ENCODE data around the gene DUSP2. TPM values are rescaled to one million over a fixed set of nuclear protein-coding genes. Genes with fewer than 3 reads are reported as not detected.

The DUSP2 gene
- total RNA-seq, 4 donors from 2014 or later: 2.2 to 8.4 (median 2.4) TPM

- H3K4me1 ChIP-seq: peaks cover 9 to 38% of the 10 kb centered on the region in 2 donors
- peak in 1 of 2 donors; percentile 3 for DNase-seq
- no peaks in the 10 kb centered on the region for H3K27me3 ChIP-seq
- H3K4me3 ChIP-seq (replicated peaks in 1 of 3): no peak overlapping the region
- no peaks in the 10 kb centered on the region for H3K36me3 ChIP-seq
- H3K27ac ChIP-seq: no peak overlapping the region
- H3K9me3 ChIP-seq: no peaks in the 10 kb centered on the region
- TF ChIP-seq POLR2A (IDR thresholded peaks at IDR 0.05) (no peak), CTCF (IDR thresholded peaks at IDR 0.05) (no peak)
- intact Hi-C loops (cut with DNase I): loop anchor here (5.0 kb wide), 1 partner anchor 120 kb away; the partner anchor contains the start of genes CIAO1 and TMEM127
- WGBS, 2 donors: 56 to 61% methylated on average over 7 to 9 of the region's 9 CpGs
Observed at GRCh38 chr2:96146881-96147592, 1.8 kb upstream of the DUSP2 start.

- Histone ChIP-seq H3K27me3 (no peaks in the 10 kb centered on the region), H3K27ac (no peak overlapping the region), H3K4me3 (replicated peaks in 1 of 3) (no peak overlapping the region), H3K4me1 (peaks cover 7 to 34% of the 10 kb centered on the region in 2 donors), H3K36me3 (no peaks in the 10 kb centered on the region), H3K9me3 (no peaks in the 10 kb centered on the region)
- TF ChIP-seq CTCF (IDR thresholded peaks at IDR 0.05) (no peak), POLR2A (IDR thresholded peaks at IDR 0.05) (no peak)
- WGBS, 2 donors: 50 to 63% methylated on average over 11 to 16 of the region's 20 CpGs
- DNase-seq: peak; percentile 4 to 16
- intact Hi-C loops (cut with DNase I): loop anchor here (5.0 kb wide), 1 partner anchor 121 kb away; the partner anchor contains the start of genes CIAO1 and TMEM127
Observed at GRCh38 chr2:96146153-96146880, 1.1 kb upstream of the DUSP2 start.

- Histone ChIP-seq H3K36me3 (no peaks in the 10 kb centered on the region), H3K4me3 (replicated peaks in 1 of 3) (peak overlapping the region in 1 of 3 donors; percentile 40), H3K4me1 (peaks cover 7 to 30% of the 10 kb centered on the region in 2 donors), H3K9me3 (no peaks in the 10 kb centered on the region), H3K27ac (no peak overlapping the region), H3K27me3 (no peaks in the 10 kb centered on the region)
- TF ChIP-seq POLR2A (IDR thresholded peaks at IDR 0.05) (no peak), CTCF (IDR thresholded peaks at IDR 0.05) (no peak)
- WGBS, 2 donors: 20 to 52% methylated on average over 2 of the region's 3 CpGs
- intact Hi-C loops (cut with DNase I): loop anchor here (5.0 kb wide), 1 partner anchor 122 kb away; the partner anchor contains the start of genes CIAO1 and TMEM127
- DNase-seq: peak in 1 of 2 donors; percentile 3
Observed at GRCh38 chr2:96145848-96146152, 560 bp upstream of the DUSP2 start.

- 11 to 13% methylated on average over 18 to 21 of the region's 35 CpGs for WGBS, 2 donors
- Histone ChIP-seq H3K27ac (no peak overlapping the region), H3K4me1 (peaks cover 7 to 30% of the 10 kb centered on the region in 2 donors), H3K36me3 (no peaks in the 10 kb centered on the region), H3K9me3 (no peaks in the 10 kb centered on the region), H3K4me3 (replicated peaks in 1 of 3) (peak overlapping the region in 1 of 3 donors; percentile 40), H3K27me3 (no peaks in the 10 kb centered on the region)
- intact Hi-C loops (cut with DNase I): loop anchor here (5.0 kb wide), 1 partner anchor 123 kb away; the partner anchor contains the start of genes CIAO1 and TMEM127
- DNase-seq: no peak
- TF ChIP-seq POLR2A (IDR thresholded peaks at IDR 0.05): no peak
- TF ChIP-seq CTCF (IDR thresholded peaks at IDR 0.05): no peak
Observed at GRCh38 chr2:96144481-96145035, 682 bp downstream of the DUSP2 start.

All from thyroid gland (tissue), 4 donors.